T-helper 2 cell treated with Interferon-gamma antibody and Interleukin-4, amounts not matched to agents 100 ng/mL and 5 ng/mL, for 36 hours (primary cell): ENCODE data around the gene ME3. TPM values are rescaled to one million over a fixed set of nuclear protein-coding genes. Genes with fewer than 3 reads are reported as not detected.

Source experiments
- intact Hi-C: fragments of 100-400 bp; cut with micrococcal nuclease; formaldehyde crosslinking; loops from one replicate; pipeline ENCODE4 v1.15.1; 2023
- total RNA-seq: library from RNA; stranded (reverse); gene quantifications from 2 replicates; pipeline ENCODE4 v1.2.3, GENCODE V29; 2022

Gene ME3
- total RNA-seq, 1 donor from 2014 or later = 0.95 TPM

DNA sequence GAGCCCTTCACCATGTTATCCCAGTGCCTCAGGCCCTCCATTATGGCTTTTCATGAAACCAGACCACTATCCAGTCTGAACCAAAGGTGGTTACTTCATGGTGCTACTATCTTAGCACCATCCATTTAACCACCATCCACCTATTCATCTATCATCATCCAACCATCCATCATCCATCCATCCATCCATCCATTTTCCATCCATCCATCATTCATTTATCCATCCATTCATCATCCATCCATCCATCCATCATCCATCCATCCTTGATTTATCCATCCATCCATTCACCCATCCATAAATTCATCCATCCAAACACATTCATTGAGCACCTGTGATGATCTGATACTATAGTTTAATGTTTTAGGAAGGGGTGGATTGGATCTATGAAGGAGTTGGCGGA, 204.2 kb downstream of the ME3 start:
- intact Hi-C loops = no loop called here

DNA sequence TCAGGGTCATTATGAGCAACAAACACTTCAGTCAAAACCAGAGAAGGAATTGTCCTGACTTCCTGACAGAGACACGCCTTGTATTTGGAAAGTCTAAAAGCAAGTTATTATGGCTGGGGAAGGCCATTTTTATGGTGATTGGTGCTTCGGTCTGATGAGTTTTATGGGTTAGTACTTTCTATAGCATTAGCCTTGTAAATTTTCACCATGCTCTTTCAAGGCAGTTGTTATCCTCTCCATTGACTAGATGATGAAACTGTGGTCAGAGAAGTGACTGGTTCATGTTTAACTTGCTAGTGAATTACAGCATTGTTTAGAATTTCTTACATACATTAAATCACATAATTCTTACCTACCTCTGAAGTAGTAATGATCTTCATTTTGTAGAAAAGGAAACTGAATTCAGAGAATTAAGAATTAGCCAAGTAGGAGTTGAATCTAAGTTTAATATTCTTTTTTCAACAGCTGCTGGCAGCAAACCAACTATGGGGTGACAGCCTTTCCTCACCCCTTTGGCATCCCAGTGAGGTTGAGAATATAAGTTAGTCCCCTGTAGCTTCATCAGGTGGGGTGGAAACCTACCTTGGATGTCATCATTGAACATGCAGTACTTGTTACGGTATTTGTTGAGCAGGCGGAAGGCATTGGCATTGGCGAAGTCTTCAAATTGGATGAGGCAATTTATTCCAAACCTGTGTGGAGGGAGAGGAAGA, 207.8 kb downstream of the ME3 start:
- intact Hi-C loops = no loop called here

- intact Hi-C loops = no loop called here
Measured at GRCh38 chr11:86463955-86464354, 208.5 kb downstream of the ME3 start.

DNA sequence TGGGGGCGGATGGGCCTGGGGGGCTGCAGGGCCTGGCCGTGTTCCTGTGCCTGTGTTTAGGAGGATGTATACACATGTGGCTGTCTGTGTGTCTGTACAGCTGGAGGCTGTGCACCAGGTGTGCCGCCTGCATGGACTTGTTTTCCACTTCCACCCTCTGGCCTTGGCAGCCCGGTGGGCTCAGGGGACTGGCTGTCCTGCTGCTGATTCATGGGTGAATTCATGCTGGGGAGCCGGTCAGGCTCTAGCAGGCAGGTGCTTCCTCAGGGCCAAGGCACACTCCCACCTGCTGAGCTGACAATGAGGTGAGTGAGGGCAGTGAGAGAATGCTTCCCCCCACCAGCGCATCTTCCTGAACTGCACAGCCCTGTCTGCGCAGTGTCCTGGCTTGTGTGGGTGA, 209.3 kb downstream of the ME3 start:
- intact Hi-C loops = no loop called here

DNA sequence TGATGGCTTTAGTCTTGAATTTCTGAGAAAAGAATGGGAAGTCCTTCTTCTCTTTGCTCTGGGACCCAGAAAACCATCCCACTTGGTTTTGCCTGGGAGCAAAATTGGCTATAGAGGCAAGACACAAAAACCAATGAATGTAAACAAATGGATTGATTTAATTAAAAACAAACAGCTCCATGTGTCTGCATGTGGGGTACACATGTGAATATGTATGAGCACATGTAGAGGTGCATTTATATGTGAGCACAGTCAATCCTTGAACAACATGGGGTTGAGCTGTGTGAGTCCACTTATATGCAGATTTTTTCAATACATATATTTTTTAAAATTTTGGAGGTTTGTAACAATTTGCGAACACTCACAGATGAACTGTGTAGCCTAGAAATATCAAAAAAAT, 210.5 kb downstream of the ME3 start:
- intact Hi-C loops = no loop called here

GRCh38 chr11:86460461-86461385, 211.7 kb downstream of the ME3 start:
- intact Hi-C loops = no loop called here

DNA sequence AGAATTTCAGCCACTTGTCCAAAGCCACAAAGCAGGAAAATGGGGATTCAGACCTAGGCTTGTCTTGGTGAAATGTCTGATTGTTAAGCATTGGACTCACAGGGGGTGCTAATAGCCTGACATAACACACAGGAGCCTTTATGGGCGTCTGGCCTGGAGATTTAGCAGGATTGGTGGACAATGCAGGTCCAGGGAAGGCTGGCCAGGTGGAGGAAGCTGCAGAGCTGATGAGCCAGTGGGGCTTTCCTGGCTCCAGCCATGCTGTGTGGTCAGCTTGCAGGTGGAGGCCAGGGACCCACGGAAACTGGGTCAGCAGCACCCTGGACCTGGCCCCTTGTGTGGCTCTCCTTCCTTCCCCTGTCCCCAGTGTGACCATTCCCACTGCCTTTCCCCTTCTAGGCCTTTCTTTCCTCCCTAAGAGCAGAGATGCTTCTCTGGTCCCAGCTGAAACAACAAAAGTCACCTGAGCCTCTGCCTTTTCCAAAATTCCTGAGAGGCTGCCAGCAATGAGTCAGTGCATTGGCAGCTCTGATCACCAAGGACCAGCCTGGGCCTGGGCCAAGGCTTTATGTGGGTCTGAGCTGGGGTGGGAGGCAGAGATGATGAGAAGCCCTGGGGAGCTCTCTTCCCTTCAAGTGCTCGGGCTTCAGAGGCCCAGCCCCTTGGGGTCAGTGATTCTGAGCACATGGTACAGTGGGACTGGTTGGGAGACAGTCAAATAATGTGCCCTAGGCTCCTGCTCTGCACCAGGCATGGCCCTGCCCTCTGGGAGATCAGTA, 212.5 kb downstream of the ME3 start:
- intact Hi-C loops = loop anchor here (10.0 kb wide), 1 partner anchor 215 kb away; the partner anchor contains the start of gene ME3

GRCh38 chr11:86459002-86459385, 213.4 kb downstream of the ME3 start:
- intact Hi-C loops = loop anchor here (10.0 kb wide), 1 partner anchor 216 kb away; the partner anchor contains the start of gene ME3

GRCh38 chr11:86458294-86459001, 214.0 kb downstream of the ME3 start:
- intact Hi-C loops = loop anchor here (10.0 kb wide), 1 partner anchor 216 kb away; the partner anchor contains the start of gene ME3

DNA sequence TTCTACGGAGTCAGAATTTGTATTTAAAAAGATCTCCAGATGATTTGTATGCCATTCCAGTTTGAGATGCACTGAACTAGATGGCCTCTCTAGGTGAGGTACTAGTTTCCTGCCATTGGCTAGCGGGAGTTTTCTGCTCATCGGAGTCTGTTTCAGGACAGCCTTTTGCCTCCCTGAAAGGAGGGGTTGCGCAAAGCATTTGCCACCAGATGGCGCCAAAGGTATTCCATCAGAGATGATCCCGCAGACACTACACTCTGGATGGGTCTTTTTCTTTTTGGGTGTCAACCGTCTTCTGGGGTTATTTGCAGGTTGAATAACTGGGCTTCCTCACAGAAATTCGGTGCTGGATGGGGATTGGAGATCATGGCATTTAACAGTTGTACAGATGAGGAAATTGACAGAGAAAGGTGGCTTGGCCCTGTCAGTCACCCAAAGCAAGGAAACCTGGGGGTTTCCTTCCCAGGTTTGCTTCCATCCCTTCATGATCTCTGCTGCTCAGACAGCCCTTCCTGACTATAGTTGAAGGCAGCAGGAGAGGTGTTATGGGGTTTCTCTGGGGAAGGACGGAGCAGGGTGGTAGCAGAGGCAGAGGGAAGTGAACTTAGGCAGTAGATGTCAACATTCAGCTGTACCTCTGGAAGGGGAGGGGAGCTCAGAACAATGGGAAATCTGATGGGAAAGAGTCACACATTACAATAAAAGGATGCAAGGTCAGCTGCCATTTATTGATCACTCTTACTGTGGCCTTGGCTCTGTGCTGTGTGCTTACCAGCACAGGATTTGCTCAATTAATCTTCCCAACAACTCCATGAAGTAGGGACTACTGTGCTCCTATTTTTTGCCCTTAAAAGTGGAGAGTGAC, 216.1 kb downstream of the ME3 start:
- intact Hi-C loops = loop anchor here (1.0 to 10.0 kb wide), 4 partner anchors 152 to 602 kb away; partner anchors contain the start of genes CCDC83 and ME3

GRCh38 chr11:86453290-86454030, 219.0 kb downstream of the ME3 start:
- intact Hi-C loops = loop anchor here (10.0 kb wide), 1 partner anchor 221 kb away; the partner anchor contains the start of gene ME3

DNA sequence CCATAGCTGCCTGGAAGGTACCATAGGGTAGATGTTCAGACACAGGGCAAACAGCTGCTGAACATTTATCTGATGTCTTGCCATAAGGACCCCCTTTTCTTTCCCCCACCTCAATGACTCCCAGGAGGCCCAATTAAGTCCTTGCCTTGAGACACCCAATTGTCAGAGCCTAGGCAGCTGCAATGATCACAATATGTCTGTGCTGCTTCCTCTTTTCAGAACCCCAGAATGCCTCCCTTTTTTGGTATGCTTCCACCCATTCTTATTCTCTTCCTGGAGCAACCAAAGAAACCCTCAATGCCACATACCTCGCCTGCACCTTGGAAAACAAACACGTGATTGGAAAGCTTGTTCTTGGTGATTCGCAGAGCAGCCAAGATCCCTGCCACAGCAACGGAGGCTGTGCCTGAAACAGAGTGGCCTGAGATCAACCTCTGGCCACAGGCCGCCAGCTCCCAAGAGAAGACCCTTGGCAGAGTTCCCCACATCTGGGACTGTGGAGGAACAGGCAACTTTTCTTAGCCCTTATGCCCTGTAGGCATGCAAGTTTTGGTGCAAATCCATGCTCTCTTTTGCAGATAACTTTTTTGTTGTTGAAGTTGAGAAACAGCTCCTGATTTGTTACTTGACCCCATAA, 222.3 kb downstream of the ME3 start:
- intact Hi-C loops = loop anchor here (10.0 kb wide), 1 partner anchor 225 kb away; the partner anchor contains the start of gene ME3

- intact Hi-C loops = no loop called here
Measured at GRCh38 chr11:86447763-86448480, 224.5 kb downstream of the ME3 start.

- intact Hi-C loops = no loop called here
Measured at GRCh38 chr11:86446924-86447285, 225.5 kb downstream of the ME3 start.

GRCh38 chr11:86446163-86446923, 226.1 kb downstream of the ME3 start:
- intact Hi-C loops = no loop called here

GRCh38 chr11:86444981-86445380, 227.4 kb downstream of the ME3 start:
- intact Hi-C loops = no loop called here

GRCh38 chr11:86443415-86443814, 229.0 kb downstream of the ME3 start:
- intact Hi-C loops = no loop called here
